Measurements from ENCODE around the gene CACNA2D1.

GRCh38 chr7:82162289-82162688, 281.3 kb downstream of the CACNA2D1 start:
- TF ChIP-seq ZNF8 (CRISPR knock-in tag; IDR thresholded peaks at IDR 0.05), result no peak
- no peak for TF ChIP-seq CREB5 (CRISPR knock-in tag; IDR thresholded peaks at IDR 0.05; ENCODE audit: low read depth)
- TF ChIP-seq RARB (CRISPR knock-in tag; IDR thresholded peaks at IDR 0.05), result no peak
- no peak for TF ChIP-seq TSHZ2 (CRISPR knock-in tag; IDR thresholded peaks at IDR 0.05)
- TF ChIP-seq PPARA (CRISPR knock-in tag; IDR thresholded peaks at IDR 0.05; ENCODE audit: borderline replicate concordance), result no peak

All from SK-N-SH treated with all-trans-retinoic acid at 6 μM for 48 hours (cell line).